Gastrocnemius medialis (tissue), 4 donors: ENCODE results near the gene SRSF9.

Experiments used
- CTCF ChIP-seq, 5 experiments: fragments of 450-650 bp in 3 of 5; fragments of 200-600 bp in 2 of 5; sonication (generic) in 2 of 5; IDR thresholded peaks in 4 of 5; conservative IDR thresholded peaks in 1 of 5; 1 replicate in 4 of 5; 2 replicates in 1 of 5; pipeline ENCODE4 v1.5.1; 2016 to 2019; ENCODE audit warnings: antibody characterized with exemption in 5 of 5, mild to moderate bottlenecking in 3 of 5, moderate library complexity in 3 of 5
- POLR2A ChIP-seq, 2 donors: fragments of 450-650 bp; IDR thresholded peaks; one replicate each; pipeline ENCODE4 v1.6.1; 2017; ENCODE audit warnings: antibody characterized with exemption in 2 of 2, mild to moderate bottlenecking in 2 of 2, moderate library complexity in 2 of 2

DNA sequence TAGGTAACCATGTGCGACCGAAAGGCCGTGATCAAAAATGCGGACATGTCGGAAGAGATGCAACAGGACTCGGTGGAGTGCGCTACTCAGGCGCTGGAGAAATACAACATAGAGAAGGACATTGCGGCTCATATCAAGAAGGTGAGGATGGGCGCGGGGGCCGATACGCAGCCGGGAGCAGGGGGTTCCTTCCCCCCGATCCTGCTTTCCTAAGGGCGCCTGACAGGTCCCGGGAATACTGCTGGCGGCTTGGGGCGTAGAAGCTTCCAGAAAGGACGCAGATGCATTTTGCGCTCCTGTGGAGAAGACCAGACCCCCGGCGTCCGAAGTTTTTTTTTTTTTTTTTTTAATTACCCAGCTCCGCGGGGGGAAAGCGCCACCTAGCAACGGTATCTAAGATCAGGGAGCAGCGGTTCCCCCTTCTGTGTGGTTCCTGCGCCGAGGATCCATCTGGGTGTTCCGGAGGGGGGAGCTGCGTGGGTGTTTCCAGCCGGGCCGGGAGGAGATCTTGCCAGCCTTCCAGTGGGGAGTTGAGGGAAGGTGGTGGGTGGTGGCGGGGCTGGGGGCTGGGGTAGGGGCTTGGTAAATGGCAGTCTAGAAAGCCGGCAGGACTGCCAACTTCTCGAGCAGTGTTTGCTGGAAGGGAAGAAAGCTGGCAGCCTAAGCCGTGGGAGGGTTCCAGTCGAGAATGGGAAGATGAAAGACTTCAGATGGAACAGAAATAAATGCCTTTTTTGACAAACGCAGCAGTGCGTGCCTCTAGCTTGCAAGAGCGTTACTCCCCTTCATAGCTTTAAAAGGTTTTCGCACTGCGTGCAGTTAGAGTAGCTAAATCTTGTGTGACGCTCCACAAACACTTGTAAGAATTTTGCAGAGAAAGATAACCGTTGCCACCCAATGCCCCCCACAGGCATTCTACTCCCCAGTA, 27.1 kb upstream of the SRSF9 start:
- TF ChIP-seq POLR2A (IDR thresholded peaks at IDR 0.05) (no peak), CTCF (IDR thresholded peaks at IDR 0.05 in 4 of 5, conservative IDR thresholded peaks at IDR 0.05 in 1 of 5) (no peak)
